CD4-positive, alpha-beta T cell treated with Interleukin-10 for 1 hour (primary cell): Measurements from ENCODE around the gene CADM2.

Experiments
- DNase-seq: peaks from one replicate; pipeline ENCODE4 v3.0.0-alpha.2; 2020

Gene CADM2

DNA sequence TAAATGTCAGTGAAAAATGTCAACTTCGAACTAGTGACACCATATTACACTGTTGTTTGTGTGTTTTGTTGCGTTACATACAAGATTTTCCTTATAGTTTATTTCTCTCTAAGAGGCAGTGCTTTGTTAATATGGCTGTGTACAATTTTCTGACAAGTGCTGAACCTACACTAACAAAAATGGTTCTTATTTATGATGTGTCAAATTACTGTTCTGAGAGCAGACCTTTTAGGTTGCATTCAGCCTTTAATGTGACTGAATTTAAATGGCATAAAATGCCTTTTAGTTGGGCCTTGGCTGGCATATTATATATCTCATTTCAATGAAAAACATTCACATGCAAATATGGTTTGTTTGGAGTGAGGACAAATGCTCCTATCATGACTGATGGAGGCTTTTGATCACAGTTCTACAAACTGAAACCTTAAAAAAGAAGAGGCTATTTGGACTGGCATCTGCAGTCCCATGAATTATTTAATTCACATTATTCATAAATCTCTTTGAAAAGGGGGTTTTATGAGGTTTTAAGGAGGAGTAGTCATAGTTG is 750.6 kb downstream of the CADM2 start:
- no peak for DNase-seq

- no peak for DNase-seq
These were observed 751.7 kb downstream of the CADM2 start for GRCh38 chr3:85710490-85710889.

GRCh38 chr3:85721409-85722145 is 762.8 kb downstream of the CADM2 start:
- DNase-seq = no peak

GRCh38 chr3:85725809-85726208 is 767.0 kb downstream of the CADM2 start:
- DNase-seq = no peak

DNA sequence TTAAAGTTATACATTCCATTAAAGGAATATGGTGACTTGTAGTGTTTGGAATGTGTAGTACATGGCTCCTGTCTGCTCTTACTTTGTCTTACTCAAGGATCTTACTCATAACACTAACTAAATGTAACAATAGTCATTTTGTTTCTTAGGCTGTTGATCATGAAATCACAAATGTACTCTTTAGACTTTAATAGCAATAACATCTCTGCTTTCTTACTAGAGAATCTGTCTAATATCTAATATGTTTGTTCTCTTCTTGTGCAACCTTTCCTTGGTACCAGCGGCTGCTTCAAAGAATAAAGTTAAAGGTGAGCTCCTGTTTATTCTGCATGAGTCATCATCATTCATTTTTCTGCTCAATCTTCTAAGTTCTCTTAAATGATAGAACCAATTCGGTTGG is 767.5 kb downstream of the CADM2 start:
- no peak for DNase-seq

DNA sequence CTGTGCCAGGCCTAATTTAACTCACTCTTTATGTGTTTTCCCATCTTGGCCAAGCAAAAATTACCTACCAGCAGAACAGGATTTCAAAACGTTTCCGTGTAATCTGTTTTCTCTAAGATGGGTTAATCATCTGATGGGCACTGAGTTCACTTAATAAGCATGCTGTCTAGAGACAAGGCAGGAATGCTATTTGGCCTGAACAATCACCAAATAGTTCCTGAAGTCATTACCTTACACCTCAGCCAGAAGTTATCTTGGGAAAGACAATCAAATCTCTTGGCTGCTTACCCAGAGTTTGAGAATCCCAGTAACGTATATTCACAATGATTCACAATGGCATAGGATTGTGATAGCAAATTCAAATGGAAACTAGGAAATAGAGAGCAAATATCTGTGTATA is 779.1 kb downstream of the CADM2 start:
- DNase-seq = no peak

GRCh38 chr3:85740561-85740960 is 781.8 kb downstream of the CADM2 start:
- no peak for DNase-seq

GRCh38 chr3:85758442-85758841 is 799.7 kb downstream of the CADM2 start:
- no peak for DNase-seq

- no peak for DNase-seq
These were observed 801.6 kb downstream of the CADM2 start for GRCh38 chr3:85760342-85760741.

GRCh38 chr3:85780806-85781205 is 822.0 kb downstream of the CADM2 start:
- no peak for DNase-seq

- DNase-seq = no peak
These were observed 823.0 kb downstream of the CADM2 start for GRCh38 chr3:85781806-85782205.

GRCh38 chr3:85783291-85783690 is 824.5 kb downstream of the CADM2 start:
- DNase-seq = no peak

DNA sequence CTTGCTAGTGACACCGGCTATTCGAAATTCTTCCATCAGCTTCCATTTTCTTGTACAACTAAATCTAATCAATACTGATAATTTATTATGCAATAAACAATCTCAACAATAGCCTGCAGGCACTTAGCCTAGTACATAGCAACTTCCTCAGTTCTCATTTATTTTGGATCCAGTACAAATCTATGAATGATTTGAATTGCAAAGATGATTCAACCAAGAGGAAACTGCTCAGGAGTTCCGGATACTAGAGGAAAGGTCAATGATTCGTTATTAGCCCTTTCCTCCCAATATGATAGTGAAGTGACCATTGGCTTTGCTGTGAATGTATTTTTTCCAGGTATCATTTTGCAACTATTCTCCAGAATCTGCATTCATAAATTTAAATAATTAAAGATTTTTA is 827.0 kb downstream of the CADM2 start:
- no peak for DNase-seq

- no peak for DNase-seq
These were observed 831.7 kb downstream of the CADM2 start for GRCh38 chr3:85790445-85791030.

- DNase-seq = no peak
These were observed 837.4 kb downstream of the CADM2 start for GRCh38 chr3:85796140-85796539.

GRCh38 chr3:85800676-85801075 is 841.9 kb downstream of the CADM2 start:
- DNase-seq = no peak

DNA sequence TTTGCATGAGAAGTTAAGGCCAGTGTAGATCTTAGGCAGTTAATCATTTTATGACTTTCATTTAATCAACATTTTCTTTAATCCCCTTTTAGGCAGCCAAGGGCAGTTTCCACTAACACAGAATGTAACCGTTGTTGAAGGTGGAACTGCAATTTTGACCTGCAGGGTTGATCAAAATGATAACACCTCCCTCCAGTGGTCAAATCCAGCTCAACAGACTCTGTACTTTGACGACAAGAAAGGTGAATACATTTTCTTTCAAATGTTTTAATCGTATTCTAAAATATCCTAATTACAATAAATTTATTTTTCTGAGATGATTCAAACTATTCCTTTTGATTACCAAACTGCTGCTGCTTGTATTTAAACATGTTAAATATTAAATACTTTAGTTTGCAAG is 843.2 kb downstream of the CADM2 start:
- DNase-seq = no peak

DNA sequence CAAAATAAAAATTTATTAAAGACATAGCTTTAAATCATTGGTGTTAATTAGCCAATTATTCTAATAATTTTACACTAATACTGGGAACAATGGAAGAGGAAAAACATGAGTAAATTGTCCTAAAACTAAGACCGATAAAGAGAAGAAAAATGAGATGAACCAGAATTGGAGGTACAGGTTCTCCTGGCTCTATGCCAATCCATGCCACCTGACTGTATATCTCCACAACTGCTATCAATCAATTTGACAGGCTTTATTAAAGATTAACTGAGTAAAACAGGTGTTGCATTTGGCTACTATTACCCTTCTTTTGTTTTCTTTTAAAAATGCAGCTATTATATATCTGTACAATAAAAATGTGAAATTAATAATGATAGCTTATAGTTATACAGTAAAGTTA is 850.0 kb downstream of the CADM2 start:
- DNase-seq = no peak

DNA sequence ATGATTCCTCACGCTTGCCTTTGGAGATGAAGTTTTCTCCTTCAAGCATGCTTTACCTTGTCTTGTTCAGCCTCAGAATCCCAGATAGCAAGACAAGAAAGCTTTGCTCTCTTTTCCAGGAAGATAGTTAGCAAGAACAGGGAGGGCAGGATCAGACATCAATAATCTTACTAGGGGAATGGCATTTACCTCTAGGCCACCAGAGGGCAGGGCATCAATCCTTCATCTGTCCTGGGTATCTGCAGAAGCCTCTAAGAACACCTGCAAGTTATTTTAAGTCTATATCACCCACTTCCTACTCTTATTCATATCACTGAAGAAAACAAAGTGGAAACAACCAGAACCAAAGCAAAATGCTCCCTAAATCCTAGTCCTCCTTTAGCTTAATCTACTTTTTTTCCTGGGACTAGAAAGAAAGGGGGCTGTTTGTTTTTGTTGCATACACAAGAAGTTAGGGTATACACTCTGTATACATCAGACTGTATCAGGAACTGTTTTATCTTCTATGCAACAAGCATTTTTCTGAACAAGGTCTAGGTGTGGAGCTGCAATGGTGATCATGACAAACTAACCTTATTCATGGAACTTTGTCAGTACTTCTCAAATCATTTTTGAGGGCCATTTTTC is 862.5 kb downstream of the CADM2 start:
- DNase-seq = no peak

DNA sequence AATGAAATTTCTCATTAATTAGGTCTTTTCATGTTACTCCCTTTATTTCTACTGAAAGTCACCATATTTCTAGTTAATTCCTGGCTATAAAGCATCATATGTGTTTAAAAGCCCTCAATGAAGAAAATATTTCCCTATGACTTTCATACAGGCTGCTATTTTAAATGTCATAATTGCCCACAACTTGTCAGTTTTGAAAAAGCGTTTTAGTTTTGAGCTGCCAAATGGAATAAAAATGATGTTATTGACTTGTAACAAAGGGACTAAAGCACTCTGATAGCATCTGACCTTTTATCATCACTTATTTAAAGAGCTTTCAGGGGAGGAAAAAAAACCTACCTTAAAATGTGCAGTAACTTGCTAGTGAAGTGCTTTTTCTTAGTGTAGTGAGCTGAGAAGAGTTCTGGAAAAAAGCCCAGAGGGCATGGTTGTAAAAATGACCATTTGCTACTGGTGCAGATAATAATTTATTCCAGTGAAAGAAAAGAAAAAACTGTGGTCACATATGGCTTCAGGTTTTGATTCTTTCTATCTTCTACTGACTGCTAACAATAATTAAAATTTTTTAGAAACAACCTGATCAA is 877.2 kb downstream of the CADM2 start:
- DNase-seq = no peak

DNA sequence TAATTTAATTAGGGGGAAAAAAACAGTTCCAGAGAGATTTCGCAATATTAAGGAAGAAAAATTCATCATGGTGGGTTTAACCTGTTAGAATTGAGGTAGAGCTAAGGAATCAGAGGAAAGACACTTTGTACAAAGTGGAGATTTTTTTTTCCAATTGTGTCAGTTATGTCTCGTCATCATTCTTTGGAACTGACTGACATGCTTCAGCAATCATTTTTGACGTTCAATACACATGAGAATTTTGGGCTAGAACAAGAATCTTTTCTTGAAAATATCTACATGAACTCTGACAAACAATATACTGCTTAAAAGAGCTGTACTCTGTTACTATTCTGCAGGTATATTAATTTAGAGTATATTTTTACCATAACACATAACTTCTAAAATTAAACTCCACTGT is 878.6 kb downstream of the CADM2 start:
- DNase-seq = no peak

- DNase-seq = no peak
These were observed 880.1 kb downstream of the CADM2 start for GRCh38 chr3:85838921-85839320.

GRCh38 chr3:85842081-85842480 is 883.3 kb downstream of the CADM2 start:
- no peak for DNase-seq

- DNase-seq = no peak
These were observed 888.2 kb downstream of the CADM2 start for GRCh38 chr3:85846940-85847339.
